Uterus (tissue), 4 donors: ENCODE measurements around the gene DOP1B. TPM values are rescaled to one million over a fixed set of nuclear protein-coding genes. Genes with fewer than 3 reads are reported as not detected.
A peak's percentile ranks its signal among the peaks of the same experiment; 100 is the strongest.

Source experiments
- DNase-seq, 2 donors: peaks; one replicate each; pipeline ENCODE4 v3.0.0-alpha.2; 2019 to 2020
- H3K27ac ChIP-seq, 2 donors: fragments of 200-600 bp; sonication (generic); 1 replicate in 1 of 2; 2 replicates in 1 of 2; pipeline ENCODE4 v1.5.1; 2016 to 2018
- H3K27me3 ChIP-seq, 2 donors: fragments of 200-600 bp; sonication (generic); one replicate each; pipeline ENCODE4 v1.5.1; 2018 to 2019; ENCODE audit warnings: control low read depth in 1 of 2
- H3K36me3 ChIP-seq, 2 donors: fragments of 200-600 bp; sonication (generic); one replicate each; pipeline ENCODE4 v1.5.1; 2019; ENCODE audit warnings: control low read depth in 1 of 2
- H3K4me1 ChIP-seq, 2 donors: fragments of 200-600 bp; sonication (generic); one replicate each; pipeline ENCODE4 v1.5.1; 2018 to 2019; ENCODE audit warnings: control low read depth in 1 of 2
- H3K4me3 ChIP-seq, 2 donors: fragments of 200-600 bp; sonication (generic); 1 replicate in 1 of 2; 2 replicates in 1 of 2; pipeline ENCODE4 v1.5.1; 2018 to 2019; ENCODE audit warnings: mild to moderate bottlenecking in 1 of 2
- H3K9me3 ChIP-seq, 2 donors: fragments of 200-600 bp; sonication (generic); one replicate each; pipeline ENCODE4 v1.5.1; 2019; ENCODE audit warnings: control low read depth in 1 of 2
- POLR2A ChIP-seq, 2 donors: fragments of 450-650 bp; IDR thresholded peaks; one replicate each; pipeline ENCODE4 v1.6.1; 2016; ENCODE audit warnings: antibody characterized with exemption in 2 of 2, mild to moderate bottlenecking in 1 of 2, moderate library complexity in 1 of 2
- intact Hi-C: fragments of 100-400 bp; cut with DNase I; formaldehyde crosslinking; loops from one replicate; pipeline ENCODE4 v1.15.1; 2023; ENCODE audit warnings: low total_unique reads
- total RNA-seq, 4 donors: library from RNA; depleted of rRNA in 3 of 4; stranded (reverse); fragments of >200 nt in 3 of 4; gene quantifications; one replicate each; pipeline versions ENCODE4 v1.1.0 to v1.2.4, GENCODE V29; 2014 to 2023
- TF ChIP-seq, protein P1 (sequence below), 4 experiments: fragments of 200-600 bp in 2 of 4; fragments of 450-650 bp in 2 of 4; sonication (generic) in 2 of 4; IDR thresholded peaks; one replicate each; pipeline ENCODE4 v1.5.1; 2016 to 2019; ENCODE audit warnings: antibody characterized with exemption in 4 of 4, mild to moderate bottlenecking in 2 of 4, moderate library complexity in 1 of 4
- donor health status: DM: yes; HTN: yes; CAD: no.

The DOP1B gene, protein sequence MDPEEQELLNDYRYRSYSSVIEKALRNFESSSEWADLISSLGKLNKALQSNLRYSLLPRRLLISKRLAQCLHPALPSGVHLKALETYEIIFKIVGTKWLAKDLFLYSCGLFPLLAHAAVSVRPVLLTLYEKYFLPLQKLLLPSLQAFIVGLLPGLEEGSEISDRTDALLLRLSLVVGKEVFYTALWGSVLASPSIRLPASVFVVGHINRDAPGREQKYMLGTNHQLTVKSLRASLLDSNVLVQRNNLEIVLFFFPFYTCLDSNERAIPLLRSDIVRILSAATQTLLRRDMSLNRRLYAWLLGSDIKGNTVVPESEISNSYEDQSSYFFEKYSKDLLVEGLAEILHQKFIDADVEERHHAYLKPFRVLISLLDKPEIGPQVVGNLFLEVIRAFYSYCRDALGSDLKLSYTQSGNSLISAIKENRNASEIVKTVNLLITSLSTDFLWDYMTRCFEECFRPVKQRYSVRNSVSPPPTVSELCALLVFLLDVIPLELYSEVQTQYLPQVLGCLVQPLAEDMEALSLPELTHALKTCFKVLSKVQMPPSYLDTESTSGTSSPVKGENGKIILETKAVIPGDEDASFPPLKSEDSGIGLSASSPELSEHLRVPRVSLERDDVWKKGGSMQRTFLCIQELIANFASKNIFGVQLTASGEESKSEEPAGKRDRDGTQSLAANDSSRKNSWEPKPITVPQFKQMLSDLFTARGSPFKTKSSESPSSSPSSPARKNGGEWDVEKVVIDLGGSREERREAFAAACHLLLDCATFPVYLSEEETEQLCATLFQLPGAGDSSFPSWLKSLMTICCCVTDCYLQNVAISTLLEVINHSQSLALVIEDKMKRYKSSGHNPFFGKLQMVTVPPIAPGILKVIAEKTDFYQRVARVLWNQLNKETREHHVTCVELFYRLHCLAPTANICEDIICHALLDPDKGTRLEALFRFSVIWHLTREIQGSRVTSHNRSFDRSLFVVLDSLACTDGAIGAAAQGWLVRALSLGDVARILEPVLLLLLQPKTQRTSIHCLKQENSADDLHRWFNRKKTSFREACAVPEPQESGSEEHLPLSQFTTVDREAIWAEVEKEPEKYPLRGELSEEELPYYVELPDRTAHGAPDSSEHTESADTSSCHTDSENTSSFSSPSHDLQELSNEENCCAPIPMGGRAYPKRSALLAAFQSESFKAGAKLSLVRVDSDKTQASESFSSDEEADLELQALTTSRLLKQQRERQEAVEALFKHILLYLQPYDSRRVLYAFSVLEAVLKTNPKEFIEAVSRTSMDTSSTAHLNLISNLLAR (N-terminal part only)
- total RNA-seq = 10 to 100 TPM in 3 of 4 donors, 1 to 10 TPM in 1; 3.8 to 18.7 (median 14.9) TPM

- no peaks in the 10 kb centered on the region for H3K9me3 ChIP-seq
Measured at GRCh38 chr21:36156815-36157670, at the start of gene DOP1B. TSS of gene DOP1B (plus strand) at chr21:36156824. CDS start at chr21:36164734, 7,910 bp downstream.

GRCh38 chr21:36109868-36110267 is 46.8 kb upstream of the DOP1B start:
- no peak overlapping the region for H3K4me3 ChIP-seq
- intact Hi-C loops = no loop called here
- no peaks in the 10 kb centered on the region for H3K36me3 ChIP-seq
- H3K4me1 ChIP-seq = no peaks in the 10 kb centered on the region
- H3K27me3 ChIP-seq = no peaks in the 10 kb centered on the region
- no peak overlapping the region for H3K27ac ChIP-seq
- TF ChIP-seq, protein P1, sequence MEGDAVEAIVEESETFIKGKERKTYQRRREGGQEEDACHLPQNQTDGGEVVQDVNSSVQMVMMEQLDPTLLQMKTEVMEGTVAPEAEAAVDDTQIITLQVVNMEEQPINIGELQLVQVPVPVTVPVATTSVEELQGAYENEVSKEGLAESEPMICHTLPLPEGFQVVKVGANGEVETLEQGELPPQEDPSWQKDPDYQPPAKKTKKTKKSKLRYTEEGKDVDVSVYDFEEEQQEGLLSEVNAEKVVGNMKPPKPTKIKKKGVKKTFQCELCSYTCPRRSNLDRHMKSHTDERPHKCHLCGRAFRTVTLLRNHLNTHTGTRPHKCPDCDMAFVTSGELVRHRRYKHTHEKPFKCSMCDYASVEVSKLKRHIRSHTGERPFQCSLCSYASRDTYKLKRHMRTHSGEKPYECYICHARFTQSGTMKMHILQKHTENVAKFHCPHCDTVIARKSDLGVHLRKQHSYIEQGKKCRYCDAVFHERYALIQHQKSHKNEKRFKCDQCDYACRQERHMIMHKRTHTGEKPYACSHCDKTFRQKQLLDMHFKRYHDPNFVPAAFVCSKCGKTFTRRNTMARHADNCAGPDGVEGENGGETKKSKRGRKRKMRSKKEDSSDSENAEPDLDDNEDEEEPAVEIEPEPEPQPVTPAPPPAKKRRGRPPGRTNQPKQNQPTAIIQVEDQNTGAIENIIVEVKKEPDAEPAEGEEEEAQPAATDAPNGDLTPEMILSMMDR (IDR thresholded peaks at IDR 0.05) = no peak
- TF ChIP-seq POLR2A (IDR thresholded peaks at IDR 0.05) = no peak
- H3K9me3 ChIP-seq = no peaks in the 10 kb centered on the region
- no peak for DNase-seq

More at GRCh38 chr21:36156815-36157670, at the start of gene DOP1B:
- no peak for DNase-seq
- no peaks in the 10 kb centered on the region for H3K27me3 ChIP-seq
- H3K36me3 ChIP-seq = no peaks in the 10 kb centered on the region
- H3K27ac ChIP-seq = peak within 1 kb of the TSS; percentile 77 to 83
- H3K4me1 ChIP-seq = no peaks in the 10 kb centered on the region
- TF ChIP-seq, protein P1 (IDR thresholded peaks at IDR 0.05) = no peak
- peak in 1 of 2 donors; percentile 68 for TF ChIP-seq POLR2A (IDR thresholded peaks at IDR 0.05)
- H3K4me3 ChIP-seq = peak within 1 kb of the TSS; percentile 62 to 94
- intact Hi-C loops = no loop called here

DNA sequence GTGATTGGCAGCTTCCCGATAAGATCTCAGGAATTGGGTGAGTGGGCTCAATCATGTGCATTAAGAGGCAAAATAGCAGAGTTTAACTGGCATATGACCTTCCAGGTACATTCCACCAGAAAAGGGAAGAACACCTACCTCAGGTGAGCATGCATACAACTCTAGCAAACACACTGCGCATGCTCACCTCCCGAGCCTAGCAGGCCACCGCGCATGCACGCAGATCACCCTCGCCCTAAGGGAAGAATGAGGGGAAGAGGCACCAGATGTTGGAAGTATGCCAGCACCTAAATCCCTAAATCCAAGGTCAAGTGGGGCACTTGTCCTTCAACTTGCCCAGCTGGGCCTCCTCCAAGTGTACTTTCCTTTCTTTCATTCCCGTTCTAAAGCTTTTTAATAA is 45.4 kb upstream of the DOP1B start:
- no peaks in the 10 kb centered on the region for H3K4me1 ChIP-seq
- no peak for TF ChIP-seq POLR2A (IDR thresholded peaks at IDR 0.05)
- no peak overlapping the region for H3K4me3 ChIP-seq
- H3K36me3 ChIP-seq = no peaks in the 10 kb centered on the region
- intact Hi-C loops = no loop called here
- no peak for DNase-seq
- no peaks in the 10 kb centered on the region for H3K27me3 ChIP-seq
- H3K9me3 ChIP-seq = no peaks in the 10 kb centered on the region
- H3K27ac ChIP-seq = no peak overlapping the region

GRCh38 chr21:36113647-36114428 is 42.8 kb upstream of the DOP1B start:
- H3K27ac ChIP-seq = peak overlapping the region in 1 of 2 donors; percentile 6
- H3K4me3 ChIP-seq = no peak overlapping the region

More at GRCh38 chr21:36113647-36114428, 42.8 kb upstream of the DOP1B start:
- H3K36me3 ChIP-seq = no peaks in the 10 kb centered on the region
- no peaks in the 10 kb centered on the region for H3K27me3 ChIP-seq
- DNase-seq = no peak
- no peaks in the 10 kb centered on the region for H3K9me3 ChIP-seq
- intact Hi-C loops = no loop called here
- no peak for TF ChIP-seq POLR2A (IDR thresholded peaks at IDR 0.05)
- TF ChIP-seq, protein P1 (IDR thresholded peaks at IDR 0.05) = no peak
- no peaks in the 10 kb centered on the region for H3K4me1 ChIP-seq
